ENCODE measurements around the gene MTCL3.

MTCL3 gene

GRCh38 chr6:127458222-127458621 lies 60.9 kb downstream of the MTCL3 start (continued):
- no peak for TF ChIP-seq HNF4G (IDR thresholded peaks at IDR 0.05; ENCODE audit: borderline replicate concordance, low read depth, low read length)
- TF ChIP-seq HNF4G (CRISPR knock-in tag; IDR thresholded peaks at IDR 0.05; ENCODE audit: borderline replicate concordance, low read depth): no peak
- TF ChIP-seq ZFP36 (IDR thresholded peaks at IDR 0.05; ENCODE audit: borderline replicate concordance, low read depth, low read length, partially characterized antibody): no peak
- no peak for TF ChIP-seq KMT2B (CRISPR knock-in tag; IDR thresholded peaks at IDR 0.05)
- TF ChIP-seq RXRA (CRISPR knock-in tag; IDR thresholded peaks at IDR 0.05): no peak
- peak; percentile 97 to 98 for TF ChIP-seq MAFK (conservative IDR thresholded peaks at IDR 0.05 in 1 of 2, IDR thresholded peaks at IDR 0.05 in 1 of 2; ENCODE audit: low read length in 2 of 2)
- no peak for TF ChIP-seq ZFAT (CRISPR knock-in tag; conservative IDR thresholded peaks at IDR 0.05)
- TF ChIP-seq FOXO4 (CRISPR knock-in tag; conservative IDR thresholded peaks at IDR 0.05): 0 out of 2 replicates have a peak, but pooled peaks have one; percentile 0

GRCh38 chr6:127457456-127458064 lies 61.6 kb downstream of the MTCL3 start:
- no TSS peak for BruUV-seq (replicated peaks)
- no peaks in the 10 kb centered on the region for H3K36me3 ChIP-seq (replicated peaks in 1 of 2; ENCODE audit: control insufficient read depth in 1 of 2, insufficient read depth in 2 of 2, low read length in 2 of 2)
- no peaks in the 10 kb centered on the region for H3K9me3 ChIP-seq (ENCODE audit: low read length)
- H3K9ac ChIP-seq (ENCODE audit: insufficient read depth, low read depth, low read length): no peak overlapping the region
- no peaks in the 10 kb centered on the region for H3K27me3 ChIP-seq (ENCODE audit: control insufficient read depth in 1 of 2, insufficient read depth in 2 of 2, low read length in 2 of 2)
- no peak for ATAC-seq
- no peak overlapping the region for H2AFZ ChIP-seq (ENCODE audit: low read length)
- peaks cover 7% of the 10 kb centered on the region for H3K4me1 ChIP-seq (ENCODE audit: insufficient read depth, low read length)
- H3K79me2 ChIP-seq (ENCODE audit: insufficient read depth, low read length): no peaks in the 10 kb centered on the region
- no peak for TF ChIP-seq THRA (CRISPR knock-in tag; IDR thresholded peaks at IDR 0.05; ENCODE audit: borderline replicate concordance)
- TF ChIP-seq CEBPB (IDR thresholded peaks at IDR 0.05; ENCODE audit: borderline replicate concordance, low read depth, low read length): peak; percentile 46; the same call in 1 of the 2 replicates
- H3K4me2 ChIP-seq (ENCODE audit: low read depth, low read length): no peak overlapping the region
- POLR2A ChIA-PET: no interaction called here
- no peak for FAIRE-seq
- 43% methylated on average over 3 of the region's 3 CpGs for WGBS (ENCODE audit: low lambda C conversion rate)
- DNase-seq (ENCODE audit: low spot score): no peak
- no peak overlapping the region for H3K4me3 ChIP-seq (replicated peaks in 1 of 3; ENCODE audit: insufficient read depth in 1 of 3, low read depth in 2 of 3, low read length in 3 of 3)
- in situ Hi-C loops (cut with HindIII; ENCODE audit: extremely low pct_ligation_motif_present, low pct_unique_long_range_greater_than_20kb): no loop called here
- CTCF ChIA-PET (ENCODE audit: low intra/inter-chr PET ratio, low total read pairs): no interaction called here
- intact Hi-C loops (cut with micrococcal nuclease; ENCODE audit: unreplicated experiment): no loop called here
- no peak overlapping the region for H3K27ac ChIP-seq (ENCODE audit: extremely low read length, insufficient read depth, low read length)
- H4K20me1 ChIP-seq (ENCODE audit: insufficient read depth, low read length): no peaks in the 10 kb centered on the region

Measured in HepG2 (cell line).